A204.1 (cell line): ENCODE data around the gene TBCCD1.
"Not testable (repeated sequence)": the region's sequence is repeated elsewhere in the genome, so short reads cannot be mapped to it uniquely, and the experiment has no call there.

Experiments
- FAIRE-seq: peaks from 2 replicates; lab custom pipeline; 2012; peaks lifted over from hg19 to GRCh38; lab: Jason Lieb, UNC

TBCCD1 gene

GRCh38 chr3:186594591-186595113 lies 27.5 kb upstream of the TBCCD1 start:
- no peak for FAIRE-seq

GRCh38 chr3:186593862-186594261 lies 26.7 kb upstream of the TBCCD1 start:
- FAIRE-seq: no peak

- FAIRE-seq: no peak
Observed at GRCh38 chr3:186592682-186593081, 25.5 kb upstream of the TBCCD1 start.

- no peak for FAIRE-seq
Observed at GRCh38 chr3:186590580-186591295, 23.6 kb upstream of the TBCCD1 start.

- FAIRE-seq: no peak
Observed at GRCh38 chr3:186589856-186590579, 22.9 kb upstream of the TBCCD1 start.

- no peak for FAIRE-seq
Observed at GRCh38 chr3:186589121-186589520, 22.0 kb upstream of the TBCCD1 start.

GRCh38 chr3:186588632-186589031 lies 21.5 kb upstream of the TBCCD1 start:
- no peak for FAIRE-seq

- FAIRE-seq: no peak
Observed at GRCh38 chr3:186587183-186587582, 20.0 kb upstream of the TBCCD1 start.

- not testable (repeated sequence) for FAIRE-seq
Observed at GRCh38 chr3:186586245-186586644, 19.1 kb upstream of the TBCCD1 start.

GRCh38 chr3:186583831-186584230 lies 16.7 kb upstream of the TBCCD1 start:
- no peak for FAIRE-seq

- FAIRE-seq: no peak
Observed at GRCh38 chr3:186582541-186582940, 15.4 kb upstream of the TBCCD1 start.

- FAIRE-seq: no peak
Observed at GRCh38 chr3:186580785-186581184, 13.6 kb upstream of the TBCCD1 start.

- FAIRE-seq: no peak
Observed at GRCh38 chr3:186577521-186577920, 10.4 kb upstream of the TBCCD1 start.

GRCh38 chr3:186571644-186572013 lies 4.5 kb upstream of the TBCCD1 start:
- no peak for FAIRE-seq

- no peak for FAIRE-seq
Observed at GRCh38 chr3:186570941-186571643, 4.0 kb upstream of the TBCCD1 start.

- FAIRE-seq: peak; percentile 98
Observed at GRCh38 chr3:186570096-186570940, 3.2 kb upstream of the TBCCD1 start, which contains the start of gene DNAJB11. Gene DNAJB11, plus strand, starts transcription at chr3:186570720. Its CDS starts 178 bp downstream, at chr3:186570898.

GRCh38 chr3:186569779-186570095 lies 2.6 kb upstream of the TBCCD1 start:
- no peak for FAIRE-seq

GRCh38 chr3:186569361-186569760 lies 2.2 kb upstream of the TBCCD1 start:
- FAIRE-seq: not testable (repeated sequence)

- FAIRE-seq: no peak
Observed at GRCh38 chr3:186566772-186567071, 417 bp downstream of the TBCCD1 start.

- no peak for FAIRE-seq
Observed at GRCh38 chr3:186564586-186564985, 2.6 kb downstream of the TBCCD1 start.

GRCh38 chr3:186552408-186553031 lies 14.6 kb downstream of the TBCCD1 start:
- no peak for FAIRE-seq

GRCh38 chr3:186551387-186551786 lies 15.8 kb downstream of the TBCCD1 start:
- FAIRE-seq: no peak
